WTC11 (cell line): ENCODE measurements around the gene C10orf71.

Experiments
- CREM ChIP-seq: sonication (generic); formaldehyde crosslinking; IDR thresholded peaks from 2 replicates; pipeline ENCODE4 v1.8.1; 2022; ENCODE audit warnings: mild to moderate bottlenecking, missing genetic modification reagents, moderate library complexity
- GABPB1 ChIP-seq: sonication (generic); formaldehyde crosslinking; IDR thresholded peaks from 2 replicates; pipeline ENCODE4 v1.8.1; 2023; ENCODE audit warnings: mild to moderate bottlenecking, missing genetic modification reagents
- NFYB ChIP-seq: sonication (generic); formaldehyde crosslinking; conservative IDR thresholded peaks from 2 replicates; pipeline ENCODE4 v1.8.0; 2022; ENCODE audit warnings: low read depth, missing genetic modification reagents
- NR2C2 ChIP-seq: sonication (generic); formaldehyde crosslinking; IDR thresholded peaks from 2 replicates; pipeline ENCODE4 v1.8.0; 2022; ENCODE audit warnings: mild to moderate bottlenecking, missing genetic modification reagents
- ZNF121 ChIP-seq: sonication (generic); formaldehyde crosslinking; IDR thresholded peaks from 2 replicates; pipeline ENCODE4 v1.8.0; 2023; ENCODE audit warnings: missing genetic modification reagents
- TF ChIP-seq, protein P1 (sequence below): fragments of 200-600 bp; IDR thresholded peaks from 2 replicates; pipeline ENCODE4 v1.8.0; 2022; ENCODE audit warnings: antibody characterized with exemption
- TF ChIP-seq, protein P2 (sequence below): sonication (generic); formaldehyde crosslinking; IDR thresholded peaks from 2 replicates; pipeline ENCODE4 v1.8.0; 2022; ENCODE audit warnings: mild to moderate bottlenecking, missing genetic modification reagents
- TF ChIP-seq, protein P3 (sequence below): sonication (generic); formaldehyde crosslinking; IDR thresholded peaks from 2 replicates; pipeline ENCODE4 v1.8.0; 2023; ENCODE audit warnings: missing genetic modification reagents
- TF ChIP-seq, protein P4 (sequence below): fragments of 250-450 bp; sonication (Bioruptor Pico); IDR thresholded peaks from 2 replicates; pipeline ENCODE4 v1.9.0; 2021; ENCODE audit warnings: moderate library complexity, mild to moderate bottlenecking, inconsistent platforms, borderline replicate concordance
- TF ChIP-seq, protein P5 (sequence below): sonication (generic); formaldehyde crosslinking; IDR thresholded peaks from 2 replicates; pipeline ENCODE4 v1.8.1; 2022; ENCODE audit warnings: low read depth, missing genetic modification reagents, borderline replicate concordance
- TF ChIP-seq, protein P6 (sequence below): sonication (generic); formaldehyde crosslinking; IDR thresholded peaks from 2 replicates; pipeline ENCODE4 v1.8.0; 2022; ENCODE audit warnings: mild to moderate bottlenecking, missing genetic modification reagents
- TF ChIP-seq, protein P7 (sequence below): sonication (generic); formaldehyde crosslinking; IDR thresholded peaks from 2 replicates; pipeline ENCODE4 v1.8.0; 2022; ENCODE audit warnings: missing genetic modification reagents
- TF ChIP-seq, protein P8 (sequence below): sonication (generic); formaldehyde crosslinking; IDR thresholded peaks from 2 replicates; pipeline ENCODE4 v1.8.1; 2022; ENCODE audit warnings: low read depth, mild to moderate bottlenecking, moderate library complexity, missing genetic modification reagents, borderline replicate concordance

DNA sequence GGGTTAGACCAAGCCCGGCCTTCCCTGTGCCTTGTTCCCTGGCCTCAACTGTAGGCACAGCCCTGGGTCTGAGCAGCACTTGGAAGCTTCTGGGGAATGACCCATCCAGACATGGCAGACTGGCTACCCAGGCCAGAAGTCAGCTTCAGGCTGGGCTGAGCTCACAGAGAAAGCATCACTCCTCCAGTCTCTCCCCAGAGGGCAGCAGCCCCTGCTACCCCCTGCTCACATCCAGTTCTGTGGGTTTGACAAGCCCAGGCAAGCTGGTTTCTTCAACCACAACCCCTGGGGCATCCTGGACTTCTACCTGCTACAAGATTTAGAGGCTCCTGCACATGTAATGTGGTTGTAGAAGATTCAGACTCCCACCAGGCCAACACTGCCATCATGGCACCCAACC lies 9.0 kb downstream of the C10orf71 start:
- TF ChIP-seq, protein P1, sequence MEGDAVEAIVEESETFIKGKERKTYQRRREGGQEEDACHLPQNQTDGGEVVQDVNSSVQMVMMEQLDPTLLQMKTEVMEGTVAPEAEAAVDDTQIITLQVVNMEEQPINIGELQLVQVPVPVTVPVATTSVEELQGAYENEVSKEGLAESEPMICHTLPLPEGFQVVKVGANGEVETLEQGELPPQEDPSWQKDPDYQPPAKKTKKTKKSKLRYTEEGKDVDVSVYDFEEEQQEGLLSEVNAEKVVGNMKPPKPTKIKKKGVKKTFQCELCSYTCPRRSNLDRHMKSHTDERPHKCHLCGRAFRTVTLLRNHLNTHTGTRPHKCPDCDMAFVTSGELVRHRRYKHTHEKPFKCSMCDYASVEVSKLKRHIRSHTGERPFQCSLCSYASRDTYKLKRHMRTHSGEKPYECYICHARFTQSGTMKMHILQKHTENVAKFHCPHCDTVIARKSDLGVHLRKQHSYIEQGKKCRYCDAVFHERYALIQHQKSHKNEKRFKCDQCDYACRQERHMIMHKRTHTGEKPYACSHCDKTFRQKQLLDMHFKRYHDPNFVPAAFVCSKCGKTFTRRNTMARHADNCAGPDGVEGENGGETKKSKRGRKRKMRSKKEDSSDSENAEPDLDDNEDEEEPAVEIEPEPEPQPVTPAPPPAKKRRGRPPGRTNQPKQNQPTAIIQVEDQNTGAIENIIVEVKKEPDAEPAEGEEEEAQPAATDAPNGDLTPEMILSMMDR: no peak
- TF ChIP-seq, protein P2, sequence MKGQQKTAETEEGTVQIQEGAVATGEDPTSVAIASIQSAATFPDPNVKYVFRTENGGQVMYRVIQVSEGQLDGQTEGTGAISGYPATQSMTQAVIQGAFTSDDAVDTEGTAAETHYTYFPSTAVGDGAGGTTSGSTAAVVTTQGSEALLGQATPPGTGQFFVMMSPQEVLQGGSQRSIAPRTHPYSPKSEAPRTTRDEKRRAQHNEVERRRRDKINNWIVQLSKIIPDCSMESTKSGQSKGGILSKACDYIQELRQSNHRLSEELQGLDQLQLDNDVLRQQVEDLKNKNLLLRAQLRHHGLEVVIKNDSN (CRISPR knock-in tag): no peak
- TF ChIP-seq, protein P3, sequence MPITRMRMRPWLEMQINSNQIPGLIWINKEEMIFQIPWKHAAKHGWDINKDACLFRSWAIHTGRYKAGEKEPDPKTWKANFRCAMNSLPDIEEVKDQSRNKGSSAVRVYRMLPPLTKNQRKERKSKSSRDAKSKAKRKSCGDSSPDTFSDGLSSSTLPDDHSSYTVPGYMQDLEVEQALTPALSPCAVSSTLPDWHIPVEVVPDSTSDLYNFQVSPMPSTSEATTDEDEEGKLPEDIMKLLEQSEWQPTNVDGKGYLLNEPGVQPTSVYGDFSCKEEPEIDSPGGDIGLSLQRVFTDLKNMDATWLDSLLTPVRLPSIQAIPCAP (CRISPR knock-in tag): no peak
- TF ChIP-seq NFYB (CRISPR knock-in tag) (no peak), ZNF121 (no peak), NR2C2 (CRISPR knock-in tag) (no peak), GABPB1 (no peak), CREM (CRISPR knock-in tag) (no peak)
- TF ChIP-seq, protein P4, sequence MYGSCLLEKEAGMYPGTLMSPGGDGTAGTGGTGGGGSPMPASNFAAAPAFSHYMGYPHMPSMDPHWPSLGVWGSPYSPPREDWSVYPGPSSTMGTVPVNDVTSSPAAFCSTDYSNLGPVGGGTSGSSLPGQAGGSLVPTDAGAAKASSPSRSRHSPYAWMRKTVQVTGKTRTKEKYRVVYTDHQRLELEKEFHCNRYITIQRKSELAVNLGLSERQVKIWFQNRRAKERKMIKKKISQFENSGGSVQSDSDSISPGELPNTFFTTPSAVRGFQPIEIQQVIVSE: no peak
- TF ChIP-seq, protein P5, sequence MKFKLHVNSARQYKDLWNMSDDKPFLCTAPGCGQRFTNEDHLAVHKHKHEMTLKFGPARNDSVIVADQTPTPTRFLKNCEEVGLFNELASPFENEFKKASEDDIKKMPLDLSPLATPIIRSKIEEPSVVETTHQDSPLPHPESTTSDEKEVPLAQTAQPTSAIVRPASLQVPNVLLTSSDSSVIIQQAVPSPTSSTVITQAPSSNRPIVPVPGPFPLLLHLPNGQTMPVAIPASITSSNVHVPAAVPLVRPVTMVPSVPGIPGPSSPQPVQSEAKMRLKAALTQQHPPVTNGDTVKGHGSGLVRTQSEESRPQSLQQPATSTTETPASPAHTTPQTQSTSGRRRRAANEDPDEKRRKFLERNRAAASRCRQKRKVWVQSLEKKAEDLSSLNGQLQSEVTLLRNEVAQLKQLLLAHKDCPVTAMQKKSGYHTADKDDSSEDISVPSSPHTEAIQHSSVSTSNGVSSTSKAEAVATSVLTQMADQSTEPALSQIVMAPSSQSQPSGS (CRISPR knock-in tag): no peak
- TF ChIP-seq, protein P6, sequence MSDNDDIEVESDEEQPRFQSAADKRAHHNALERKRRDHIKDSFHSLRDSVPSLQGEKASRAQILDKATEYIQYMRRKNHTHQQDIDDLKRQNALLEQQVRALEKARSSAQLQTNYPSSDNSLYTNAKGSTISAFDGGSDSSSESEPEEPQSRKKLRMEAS (CRISPR knock-in tag): no peak
- TF ChIP-seq, protein P7, sequence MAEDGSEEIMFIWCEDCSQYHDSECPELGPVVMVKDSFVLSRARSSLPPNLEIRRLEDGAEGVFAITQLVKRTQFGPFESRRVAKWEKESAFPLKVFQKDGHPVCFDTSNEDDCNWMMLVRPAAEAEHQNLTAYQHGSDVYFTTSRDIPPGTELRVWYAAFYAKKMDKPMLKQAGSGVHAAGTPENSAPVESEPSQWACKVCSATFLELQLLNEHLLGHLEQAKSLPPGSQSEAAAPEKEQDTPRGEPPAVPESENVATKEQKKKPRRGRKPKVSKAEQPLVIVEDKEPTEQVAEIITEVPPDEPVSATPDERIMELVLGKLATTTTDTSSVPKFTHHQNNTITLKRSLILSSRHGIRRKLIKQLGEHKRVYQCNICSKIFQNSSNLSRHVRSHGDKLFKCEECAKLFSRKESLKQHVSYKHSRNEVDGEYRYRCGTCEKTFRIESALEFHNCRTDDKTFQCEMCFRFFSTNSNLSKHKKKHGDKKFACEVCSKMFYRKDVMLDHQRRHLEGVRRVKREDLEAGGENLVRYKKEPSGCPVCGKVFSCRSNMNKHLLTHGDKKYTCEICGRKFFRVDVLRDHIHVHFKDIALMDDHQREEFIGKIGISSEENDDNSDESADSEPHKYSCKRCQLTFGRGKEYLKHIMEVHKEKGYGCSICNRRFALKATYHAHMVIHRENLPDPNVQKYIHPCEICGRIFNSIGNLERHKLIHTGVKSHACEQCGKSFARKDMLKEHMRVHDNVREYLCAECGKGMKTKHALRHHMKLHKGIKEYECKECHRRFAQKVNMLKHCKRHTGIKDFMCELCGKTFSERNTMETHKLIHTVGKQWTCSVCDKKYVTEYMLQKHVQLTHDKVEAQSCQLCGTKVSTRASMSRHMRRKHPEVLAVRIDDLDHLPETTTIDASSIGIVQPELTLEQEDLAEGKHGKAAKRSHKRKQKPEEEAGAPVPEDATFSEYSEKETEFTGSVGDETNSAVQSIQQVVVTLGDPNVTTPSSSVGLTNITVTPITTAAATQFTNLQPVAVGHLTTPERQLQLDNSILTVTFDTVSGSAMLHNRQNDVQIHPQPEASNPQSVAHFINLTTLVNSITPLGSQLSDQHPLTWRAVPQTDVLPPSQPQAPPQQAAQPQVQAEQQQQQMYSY (CRISPR knock-in tag): no peak
- TF ChIP-seq, protein P8, sequence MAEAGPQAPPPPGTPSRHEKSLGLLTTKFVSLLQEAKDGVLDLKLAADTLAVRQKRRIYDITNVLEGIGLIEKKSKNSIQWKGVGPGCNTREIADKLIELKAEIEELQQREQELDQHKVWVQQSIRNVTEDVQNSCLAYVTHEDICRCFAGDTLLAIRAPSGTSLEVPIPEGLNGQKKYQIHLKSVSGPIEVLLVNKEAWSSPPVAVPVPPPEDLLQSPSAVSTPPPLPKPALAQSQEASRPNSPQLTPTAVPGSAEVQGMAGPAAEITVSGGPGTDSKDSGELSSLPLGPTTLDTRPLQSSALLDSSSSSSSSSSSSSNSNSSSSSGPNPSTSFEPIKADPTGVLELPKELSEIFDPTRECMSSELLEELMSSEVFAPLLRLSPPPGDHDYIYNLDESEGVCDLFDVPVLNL (CRISPR knock-in tag): no peak
